Subcutaneous adipose tissue (tissue), 4 donors: ENCODE results near the gene ELK4. TPM values are rescaled to one million over a fixed set of nuclear protein-coding genes. Genes with fewer than 3 reads are reported as not detected.

Experiments used
- CTCF ChIP-seq: fragments of 450-650 bp; IDR thresholded peaks from one replicate; pipeline ENCODE4 v1.5.1; 2016; ENCODE audit warnings: low read depth, mild to moderate bottlenecking, control low read depth, antibody characterized with exemption, moderate library complexity
- total RNA-seq, 4 donors: library from RNA; depleted of rRNA; stranded (reverse); fragments of >200 nt; gene quantifications; one replicate each; pipeline ENCODE4 v1.1.0, GENCODE V29; 2016

ELK4 gene
- total RNA-seq, 4 donors from 2014 or later, result 25.8 to 42.2 (median 29.6) TPM

DNA sequence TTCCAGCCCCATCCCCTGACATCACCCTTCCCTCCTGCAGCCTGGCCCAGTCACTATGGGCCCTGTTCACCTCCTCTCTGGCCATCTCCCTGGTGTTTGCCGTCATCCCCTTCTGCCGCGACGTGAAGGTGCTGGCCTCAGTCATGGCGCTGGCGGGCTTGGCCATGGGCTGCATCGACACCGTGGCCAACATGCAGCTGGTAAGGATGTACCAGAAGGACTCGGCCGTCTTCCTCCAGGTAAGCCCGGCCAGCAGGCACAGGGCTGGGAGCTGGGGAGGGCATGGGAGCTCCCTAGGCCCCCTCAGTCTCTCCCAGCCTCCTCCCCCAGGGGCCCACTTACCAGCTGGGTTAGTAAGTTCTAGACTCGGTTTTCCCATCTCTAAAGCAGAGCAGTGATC, 52.1 kb downstream of the ELK4 start:
- TF ChIP-seq CTCF, result no peak

DNA sequence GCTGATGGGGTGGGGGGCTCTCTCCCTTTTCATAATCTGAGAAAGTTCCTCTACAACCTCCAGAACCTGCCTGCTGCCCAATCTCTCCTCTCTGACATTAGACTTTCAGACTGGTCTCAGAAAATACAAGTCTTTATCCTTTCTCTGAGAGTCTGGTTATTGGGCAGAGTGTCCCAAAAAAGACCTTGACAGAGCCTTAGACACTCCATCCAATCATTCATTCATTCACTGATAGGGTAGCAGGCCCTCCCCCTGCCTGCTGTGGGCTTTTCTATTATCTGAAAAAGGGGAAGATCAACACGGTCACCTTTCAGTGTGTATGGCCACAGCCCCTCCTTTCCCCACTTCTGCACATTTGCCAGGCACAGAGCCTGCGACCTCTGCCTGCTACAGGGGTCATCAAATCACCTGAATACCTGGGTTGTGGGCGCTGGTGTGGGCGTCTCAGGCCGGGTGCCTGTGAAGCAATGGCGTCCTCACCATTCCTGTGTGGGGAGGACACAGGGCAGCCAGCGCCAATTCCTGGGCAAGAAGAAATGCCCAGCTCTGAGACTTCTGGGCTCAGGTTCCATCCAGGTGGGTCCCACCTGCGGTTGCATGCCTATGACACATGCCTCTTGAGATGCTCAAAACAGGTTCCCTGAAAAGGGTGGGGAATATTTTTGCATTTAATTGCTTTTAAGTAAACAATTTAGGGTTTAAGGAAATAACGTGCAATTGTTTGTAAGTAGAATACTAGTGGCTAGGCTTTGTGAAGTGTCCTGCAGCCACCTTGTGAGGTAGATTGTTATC, 52.8 kb downstream of the ELK4 start:
- TF ChIP-seq CTCF, result no peak

DNA sequence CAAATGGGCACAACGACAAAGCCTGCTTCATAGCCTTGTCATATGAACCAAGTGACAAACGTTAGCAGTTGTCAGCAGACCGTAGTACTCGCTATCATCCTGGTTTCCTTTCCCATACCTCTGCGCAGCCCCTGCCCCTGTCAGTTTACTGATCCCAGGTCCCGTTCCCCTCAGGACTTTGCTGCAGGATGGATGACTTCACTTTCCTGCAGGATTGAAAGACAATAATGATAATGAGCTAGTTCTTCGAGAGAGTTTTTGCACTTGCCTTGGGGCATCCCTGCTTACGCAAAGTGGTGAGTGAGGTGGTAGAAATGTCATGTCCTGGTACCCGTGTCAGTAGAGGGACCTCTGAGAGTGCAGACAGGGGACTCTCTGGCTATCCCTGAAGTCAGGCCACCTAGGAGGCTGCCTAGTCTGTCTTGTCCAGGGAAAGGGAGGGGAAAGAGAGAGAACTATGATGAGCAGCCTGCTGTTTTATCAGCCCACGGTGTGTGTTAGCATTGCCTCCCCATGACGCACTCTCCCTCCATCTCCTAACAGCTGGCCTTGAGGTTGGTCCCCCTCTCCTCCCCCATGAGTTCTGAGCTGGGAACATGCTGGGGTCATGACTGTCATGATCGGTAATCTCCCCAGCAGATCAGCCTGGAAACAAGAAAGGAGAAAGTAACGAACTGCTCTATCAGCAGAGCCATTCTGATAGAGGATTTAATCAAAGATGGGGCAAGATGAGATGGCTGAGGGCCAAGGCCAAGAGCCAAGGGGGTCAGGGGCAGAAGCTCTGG, 53.7 kb downstream of the ELK4 start:
- TF ChIP-seq CTCF, result no peak

DNA sequence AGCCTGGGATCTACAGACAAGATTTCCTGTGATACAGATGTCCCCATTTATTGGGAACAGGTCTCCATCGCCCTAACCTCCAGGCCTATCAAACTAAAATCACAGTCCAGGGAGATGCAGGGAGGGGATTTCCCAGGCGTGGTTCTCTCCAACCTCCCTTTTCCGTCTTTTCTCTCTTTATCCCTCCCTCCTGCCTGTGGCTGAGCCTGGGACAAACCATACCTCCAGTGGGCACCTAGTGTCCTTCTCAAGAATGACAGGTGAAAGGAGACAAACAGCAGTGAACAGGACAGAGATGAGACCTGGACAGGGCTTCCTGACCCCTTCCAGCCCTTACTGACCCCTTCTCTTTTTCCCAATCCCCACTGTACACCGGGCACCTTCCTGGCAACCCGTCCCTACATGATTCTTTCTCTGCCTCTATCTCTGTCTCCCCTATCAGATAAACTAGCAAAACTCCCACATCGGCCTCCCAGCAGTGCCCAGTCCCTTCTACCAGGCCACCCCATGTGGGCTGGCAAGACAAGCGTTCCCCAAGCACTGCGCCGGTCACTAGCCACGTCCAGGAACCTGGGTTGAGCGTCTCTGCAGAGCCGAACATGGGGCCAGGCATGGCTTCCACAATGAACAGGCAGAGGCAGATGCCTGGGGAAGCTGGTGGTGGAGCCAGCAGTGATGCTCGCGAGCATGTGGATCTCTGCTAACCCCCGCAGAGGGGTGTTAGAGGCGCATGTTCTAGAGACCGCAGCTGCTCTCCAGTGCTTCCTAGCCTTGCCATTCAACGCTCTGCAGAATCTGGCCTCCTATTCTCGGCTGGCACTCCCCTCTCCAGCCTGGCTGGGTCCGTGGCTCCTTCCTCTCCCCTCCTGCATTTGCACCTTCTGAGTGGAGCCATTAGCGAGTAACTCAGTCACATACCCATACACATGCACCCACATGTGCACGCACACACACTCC, 54.7 kb downstream of the ELK4 start:
- no peak for TF ChIP-seq CTCF

DNA sequence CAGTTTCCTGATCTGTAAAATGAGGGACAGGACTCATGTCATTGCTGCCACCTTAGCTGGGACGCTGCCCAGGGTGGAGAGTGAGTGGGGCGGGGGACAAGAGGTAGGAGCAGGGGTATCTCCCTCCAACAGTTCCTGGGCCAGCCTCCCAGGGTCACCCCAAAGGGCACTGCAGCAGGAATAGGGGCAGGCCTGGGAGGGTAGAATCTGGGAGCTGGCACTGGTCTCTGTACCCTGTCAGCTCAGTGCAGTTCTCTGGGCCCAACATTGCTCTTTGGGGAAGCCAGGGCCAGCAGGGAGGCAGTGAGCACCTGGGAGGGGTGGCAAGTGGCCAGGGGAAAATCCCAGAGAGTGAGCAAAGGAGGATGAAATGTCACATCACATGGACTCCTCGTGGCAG, 55.8 kb downstream of the ELK4 start:
- TF ChIP-seq CTCF, result no peak

DNA sequence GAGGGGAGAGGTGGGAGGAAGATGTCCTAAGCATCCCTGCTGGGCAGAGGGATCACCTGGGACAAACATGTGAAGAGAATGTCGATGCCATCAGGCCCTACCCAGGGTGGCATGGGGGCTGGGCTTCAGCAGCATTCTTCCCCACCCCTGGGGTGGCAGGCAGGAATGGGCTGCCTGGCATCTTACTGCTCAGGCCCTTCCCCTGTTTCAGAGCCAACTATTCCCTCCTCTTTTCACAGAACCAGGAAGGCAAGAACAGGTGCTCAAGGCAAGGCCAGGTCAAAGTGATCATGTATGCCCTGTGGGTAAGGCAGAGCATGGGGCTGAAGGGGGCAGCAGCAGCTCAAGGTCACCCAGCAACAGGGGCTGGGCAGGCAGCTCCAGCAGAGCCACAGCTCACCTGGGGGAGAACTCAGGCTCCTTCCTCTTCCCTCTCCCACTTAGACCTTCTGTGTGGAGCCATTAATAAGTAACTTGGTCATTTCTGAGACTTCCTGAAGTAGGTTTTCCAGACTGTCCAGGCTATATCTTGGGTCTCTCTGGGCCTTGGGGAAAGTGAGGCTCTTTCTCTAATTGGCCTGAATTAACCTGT, 56.4 kb downstream of the ELK4 start:
- TF ChIP-seq CTCF, result no peak
